H9 (cell line): Measurements from ENCODE around the gene PIAS4. TPM values are rescaled to one million over a fixed set of nuclear protein-coding genes. Genes with fewer than 3 reads are reported as not detected.

Source experiments
- DNase-seq: peaks from one replicate; pipeline ENCODE4 v3.0.0-alpha.2; 2017
- H2AFZ ChIP-seq: one replicate; pipeline ENCODE4 v1.6.1; 2013; ENCODE audit warnings: mild to moderate bottlenecking, low read length, control low read depth, moderate library complexity
- H2AK5ac ChIP-seq: 2 replicates; pipeline ENCODE4 v1.6.1; 2013; ENCODE audit warnings: low read length, control low read depth, mixed read lengths; ENCODE audit not compliant: insufficient read length
- H2BK120ac ChIP-seq: one replicate; pipeline ENCODE4 v1.6.1; 2013; ENCODE audit warnings: low read depth, mild to moderate bottlenecking, low read length, control low read depth, inconsistent platforms; ENCODE audit not compliant: poor library complexity, severe bottlenecking
- H2BK12ac ChIP-seq: 2 replicates; pipeline ENCODE4 v1.6.1; 2013; ENCODE audit warnings: low read length, control low read depth, mixed read lengths, low read depth; ENCODE audit not compliant: insufficient read length
- H2BK15ac ChIP-seq: 2 replicates; pipeline ENCODE4 v1.6.1; 2013; ENCODE audit warnings: low read depth, low read length, control low read depth
- H2BK20ac ChIP-seq: one replicate; pipeline ENCODE4 v1.6.1; 2013; ENCODE audit warnings: low read depth, mild to moderate bottlenecking, low read length, control low read depth, inconsistent platforms; ENCODE audit not compliant: poor library complexity, severe bottlenecking
- H2BK5ac ChIP-seq: 2 replicates; pipeline ENCODE4 v1.6.1; 2013; ENCODE audit warnings: low read length, control low read depth, mixed read lengths; ENCODE audit not compliant: insufficient read length
- H3K14ac ChIP-seq: 2 replicates; pipeline ENCODE4 v1.6.1; 2013; ENCODE audit warnings: low read length, control low read depth; ENCODE audit not compliant: insufficient read depth
- H3K18ac ChIP-seq: 2 replicates; pipeline ENCODE4 v1.6.1; 2013; ENCODE audit warnings: low read depth, mild to moderate bottlenecking, mixed read lengths, low read length, control low read depth; ENCODE audit not compliant: insufficient read length
- H3K23ac ChIP-seq: 2 replicates; pipeline ENCODE4 v1.6.1; 2013; ENCODE audit warnings: low read length, control low read depth, mixed read lengths, low read depth; ENCODE audit not compliant: insufficient read length
- H3K23me2 ChIP-seq: 2 replicates; pipeline ENCODE4 v1.6.1; 2013; ENCODE audit warnings: low read depth, mild to moderate bottlenecking, mixed read lengths, low read length, control low read depth; ENCODE audit not compliant: insufficient read length, poor library complexity, severe bottlenecking
- H3K27ac ChIP-seq: 2 replicates; pipeline ENCODE4 v1.5.1; 2013; ENCODE audit warnings: low read length, control low read depth, mixed read lengths, low read depth; ENCODE audit not compliant: insufficient read length
- H3K27me3 ChIP-seq: 2 replicates; pipeline ENCODE4 v1.6.1; 2013; ENCODE audit warnings: low read length, control low read depth, inconsistent platforms; ENCODE audit not compliant: insufficient read depth
- H3K4ac ChIP-seq: 2 replicates; pipeline ENCODE4 v1.6.1; 2013; ENCODE audit warnings: low read depth, mild to moderate bottlenecking, control low read depth, inconsistent platforms, low read length, moderate library complexity
- H3K4me1 ChIP-seq: 2 replicates; pipeline ENCODE4 v1.6.1; 2013; ENCODE audit warnings: low read length, control low read depth, inconsistent platforms; ENCODE audit not compliant: insufficient read depth
- H3K4me2 ChIP-seq: 2 replicates; pipeline ENCODE4 v1.6.1; 2013; ENCODE audit warnings: low read length, control low read depth, mixed read lengths; ENCODE audit not compliant: insufficient read length, insufficient read depth
- H3K56ac ChIP-seq: 2 replicates; pipeline ENCODE4 v1.6.1; 2013; ENCODE audit warnings: low read depth, mild to moderate bottlenecking, mixed read lengths, low read length, control low read depth; ENCODE audit not compliant: insufficient read length
- H3K79me1 ChIP-seq: 2 replicates; pipeline ENCODE4 v1.6.1; 2013; ENCODE audit warnings: low read depth, mild to moderate bottlenecking, moderate library complexity, low read length, control low read depth, inconsistent platforms; ENCODE audit not compliant: insufficient read depth, poor library complexity, severe bottlenecking
- H3K79me2 ChIP-seq: 2 replicates; pipeline ENCODE4 v1.6.1; 2013; ENCODE audit warnings: low read length, control low read depth, inconsistent platforms; ENCODE audit not compliant: insufficient read depth
- H3K9ac ChIP-seq: 2 replicates; pipeline ENCODE4 v1.6.1; 2013; ENCODE audit warnings: low read length, control low read depth, mixed read lengths; ENCODE audit not compliant: insufficient read length; ENCODE audit errors: extremely low read depth
- H3K9me3 ChIP-seq: one replicate; pipeline ENCODE4 v1.6.1; 2013; ENCODE audit warnings: low read depth, low read length, inconsistent platforms; ENCODE audit not compliant: control insufficient read depth
- H3T11ph ChIP-seq: one replicate; pipeline ENCODE4 v1.6.1; 2013; ENCODE audit warnings: mild to moderate bottlenecking, low read length, control low read depth, inconsistent platforms
- H4K20me1 ChIP-seq: one replicate; pipeline ENCODE4 v1.6.1; 2013; ENCODE audit not compliant: control insufficient read depth, insufficient read length, insufficient read depth
- H4K5ac ChIP-seq: 2 replicates; pipeline ENCODE4 v1.6.1; 2013; ENCODE audit warnings: low read depth, mild to moderate bottlenecking, mixed read lengths, low read length, control low read depth; ENCODE audit not compliant: insufficient read length
- H4K8ac ChIP-seq: replicated peaks from 2 replicates; pipeline ENCODE4 v1.6.1; 2013; ENCODE audit warnings: low read length, control low read depth, mixed read lengths, low read depth; ENCODE audit not compliant: insufficient read length
- H4K91ac ChIP-seq: 2 replicates; pipeline ENCODE4 v1.6.1; 2013; ENCODE audit warnings: low read depth, mild to moderate bottlenecking, moderate library complexity, mixed read lengths, low read length, control low read depth; ENCODE audit not compliant: insufficient read length
- H3K27ac Mint-ChIP-seq, 3 experiments: 2 replicates in 2 of 3; 3 replicates in 1 of 3; pipeline ENCODE4 v1.8.0; 2020 to 2021; ENCODE audit warnings: mixed read lengths in 3 of 3, mild to moderate bottlenecking in 1 of 3, moderate library complexity in 1 of 3
- H3K27me3 Mint-ChIP-seq: 2 replicates; pipeline ENCODE4 v1.8.0; 2021; ENCODE audit warnings: low read depth, mild to moderate bottlenecking, moderate library complexity, mixed read lengths
- H3K36me3 Mint-ChIP-seq, 3 experiments: 2 replicates in 2 of 3; 3 replicates in 1 of 3; pipeline ENCODE4 v1.8.0; 2020 to 2021; ENCODE audit warnings: low read depth in 3 of 3, mixed read lengths in 3 of 3; ENCODE audit not compliant: insufficient read depth in 1 of 3
- H3K4me1 Mint-ChIP-seq, 2 experiments: 2 replicates each; pipeline ENCODE4 v1.8.0; 2020; ENCODE audit warnings: mixed read lengths in 2 of 2
- H3K4me3 Mint-ChIP-seq, 2 experiments: 2 replicates in 1 of 2; 3 replicates in 1 of 2; pipeline ENCODE4 v1.8.0; 2020 to 2021; ENCODE audit warnings: mild to moderate bottlenecking in 2 of 2, mixed read lengths in 2 of 2, moderate library complexity in 1 of 2
- H3K9me3 Mint-ChIP-seq, 2 experiments: 2 replicates in 1 of 2; 3 replicates in 1 of 2; pipeline ENCODE4 v1.8.0; 2020; ENCODE audit warnings: mild to moderate bottlenecking in 2 of 2, mixed read lengths in 2 of 2, moderate library complexity in 1 of 2
- WGBS: extraction: QIAGEN DNeasy Blood & Tissue Kit; methylation state at CpG from one replicate; pipeline ENCODE4 v1.1.7; 2013; ENCODE audit warnings: missing lambda C conversion rate, low lambda C conversion rate, mixed read lengths; ENCODE audit not compliant: insufficient read length; ENCODE audit errors: extremely low coverage; 5-methylcytosine and 5-hydroxymethylcytosine counted together
- total RNA-seq: library from RNA; stranded (reverse); gene quantifications from 2 replicates; pipeline ENCODE4 v1.2.1, GENCODE V29; 2021
- TF ChIP-seq, protein P1 (sequence below): fragments of 200-600 bp; sonication (generic); conservative IDR thresholded peaks from 3 replicates; pipeline ENCODE4 v1.8.0; 2021; ENCODE audit warnings: antibody characterized with exemption, mild to moderate bottlenecking

The PIAS4 gene
- total RNA-seq, 1 experiment from 2014 or later = 52.0 TPM

DNA sequence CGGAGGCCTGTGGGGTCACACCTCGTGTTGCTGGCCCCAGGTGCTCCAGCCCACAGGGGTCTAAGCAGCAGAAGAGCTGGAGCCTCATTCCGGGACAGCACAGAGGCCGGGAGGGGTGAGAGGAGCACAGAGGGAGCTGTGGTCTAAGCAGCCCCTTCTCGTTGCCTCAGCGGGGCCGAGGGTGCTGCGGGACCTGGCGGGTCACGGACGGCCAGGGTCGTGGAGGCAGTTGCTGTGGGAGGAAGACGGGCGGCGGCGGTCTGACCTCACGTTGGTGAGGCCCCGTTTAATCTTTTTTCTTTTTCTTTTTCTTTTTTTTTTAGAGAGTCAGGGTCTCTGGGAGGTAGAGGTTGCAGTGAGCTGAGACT lies 21.7 kb downstream of the PIAS4 start:
- no peaks in the 10 kb centered on the region for H3K79me2 ChIP-seq
- no CpG with 5 or more reads among the region's 18 CpGs for WGBS
- H2AK5ac ChIP-seq = no peak overlapping the region
- H3K36me3 Mint-ChIP-seq = peaks cover 7 to 47% (median 38%) of the 10 kb centered on the region in 3 experiments; a peak in 6 of 7 replicates
- H2AFZ ChIP-seq = no peak overlapping the region
- H3K14ac ChIP-seq = no peak overlapping the region
- H3K27me3 Mint-ChIP-seq = no peaks in the 10 kb centered on the region
- H3K18ac ChIP-seq = no peak overlapping the region
- H4K5ac ChIP-seq = no peak overlapping the region
- H2BK15ac ChIP-seq = no peak overlapping the region
- no peaks in the 10 kb centered on the region for H3K9me3 ChIP-seq
- no peak overlapping the region for H3K9ac ChIP-seq
- H3K4me2 ChIP-seq = no peak overlapping the region
- H2BK120ac ChIP-seq = no peak overlapping the region
- no peaks in the 10 kb centered on the region for H3K23me2 ChIP-seq
- no peak overlapping the region for H4K8ac ChIP-seq
- H3K79me1 ChIP-seq = no peaks in the 10 kb centered on the region
- no peak overlapping the region for H2BK20ac ChIP-seq
- no peak overlapping the region for H2BK5ac ChIP-seq
- no peak overlapping the region for H3K23ac ChIP-seq
- H3K4me3 Mint-ChIP-seq = no peak overlapping the region
- no peak overlapping the region for H3T11ph ChIP-seq
- H3K27me3 ChIP-seq = no peaks in the 10 kb centered on the region
- H3K4me1 Mint-ChIP-seq = no peaks in the 10 kb centered on the region
- H3K27ac ChIP-seq = no peak overlapping the region
- H3K9me3 Mint-ChIP-seq = no peaks in the 10 kb centered on the region
- no peak overlapping the region for H3K27ac Mint-ChIP-seq
- H2BK12ac ChIP-seq = no peak overlapping the region
- DNase-seq = no peak
- H4K91ac ChIP-seq = no peak overlapping the region
- no peaks in the 10 kb centered on the region for H4K20me1 ChIP-seq
- H3K56ac ChIP-seq = no peak overlapping the region
- TF ChIP-seq, protein P1, sequence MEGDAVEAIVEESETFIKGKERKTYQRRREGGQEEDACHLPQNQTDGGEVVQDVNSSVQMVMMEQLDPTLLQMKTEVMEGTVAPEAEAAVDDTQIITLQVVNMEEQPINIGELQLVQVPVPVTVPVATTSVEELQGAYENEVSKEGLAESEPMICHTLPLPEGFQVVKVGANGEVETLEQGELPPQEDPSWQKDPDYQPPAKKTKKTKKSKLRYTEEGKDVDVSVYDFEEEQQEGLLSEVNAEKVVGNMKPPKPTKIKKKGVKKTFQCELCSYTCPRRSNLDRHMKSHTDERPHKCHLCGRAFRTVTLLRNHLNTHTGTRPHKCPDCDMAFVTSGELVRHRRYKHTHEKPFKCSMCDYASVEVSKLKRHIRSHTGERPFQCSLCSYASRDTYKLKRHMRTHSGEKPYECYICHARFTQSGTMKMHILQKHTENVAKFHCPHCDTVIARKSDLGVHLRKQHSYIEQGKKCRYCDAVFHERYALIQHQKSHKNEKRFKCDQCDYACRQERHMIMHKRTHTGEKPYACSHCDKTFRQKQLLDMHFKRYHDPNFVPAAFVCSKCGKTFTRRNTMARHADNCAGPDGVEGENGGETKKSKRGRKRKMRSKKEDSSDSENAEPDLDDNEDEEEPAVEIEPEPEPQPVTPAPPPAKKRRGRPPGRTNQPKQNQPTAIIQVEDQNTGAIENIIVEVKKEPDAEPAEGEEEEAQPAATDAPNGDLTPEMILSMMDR = no peak
- no peak overlapping the region for H3K4ac ChIP-seq
- H3K4me1 ChIP-seq = no peaks in the 10 kb centered on the region
